Choroid plexus epithelial cell (primary cell): ENCODE results near the gene LAPTM5.

ENCODE experiments used
- DNase-seq: peaks from one replicate; pipeline ENCODE4 v3.0.0-alpha.2; 2010; ENCODE audit warnings: low read depth
- H3K4me3 ChIP-seq: 2 replicates; pipeline ENCODE4 v1.5.1; 2011; ENCODE audit warnings: low read depth, mild to moderate bottlenecking, control low read depth, low read length, moderate library complexity
- CTCF ChIP-seq: conservative IDR thresholded peaks from 2 replicates; pipeline ENCODE4 v1.5.1; 2011; ENCODE audit warnings: low read depth, mild to moderate bottlenecking, control low read depth, inconsistent platforms, low read length, moderate library complexity

Gene LAPTM5

DNA sequence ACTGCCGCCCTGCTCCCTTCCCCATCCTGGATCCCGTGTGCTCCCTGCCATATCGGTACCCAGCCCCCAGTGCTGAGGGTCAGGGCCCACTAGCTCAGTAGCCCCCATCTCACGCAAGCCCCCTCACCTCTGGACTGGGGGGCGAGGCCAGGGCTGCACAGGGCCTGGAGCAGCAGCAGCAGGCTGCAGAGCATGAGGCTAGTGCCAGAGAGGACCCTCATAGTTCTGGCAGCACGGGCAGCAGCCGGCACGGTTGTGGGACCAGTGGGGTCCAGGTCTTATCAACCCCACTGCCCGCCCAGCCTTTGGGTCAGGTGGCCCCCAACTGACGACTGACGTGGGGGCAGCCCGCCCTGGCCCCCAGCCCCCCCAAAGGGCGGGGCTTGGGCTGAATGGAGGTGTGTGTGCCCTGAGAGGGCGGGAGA is 34.2 kb downstream of the LAPTM5 start, which contains the start of gene MATN1:
TSS of gene MATN1 (minus strand) at position 255 of the 425 bp plus-strand sequence. CDS start at position 221, 34 bp downstream.
- DNase-seq: no peak
- no peak within 1 kb of the TSS for H3K4me3 ChIP-seq
- no peak for TF ChIP-seq CTCF

GRCh38 chr1:30721812-30722537 is 35.6 kb downstream of the LAPTM5 start:
- no peak overlapping the region for H3K4me3 ChIP-seq
- no peak for TF ChIP-seq CTCF
- DNase-seq: no peak

DNA sequence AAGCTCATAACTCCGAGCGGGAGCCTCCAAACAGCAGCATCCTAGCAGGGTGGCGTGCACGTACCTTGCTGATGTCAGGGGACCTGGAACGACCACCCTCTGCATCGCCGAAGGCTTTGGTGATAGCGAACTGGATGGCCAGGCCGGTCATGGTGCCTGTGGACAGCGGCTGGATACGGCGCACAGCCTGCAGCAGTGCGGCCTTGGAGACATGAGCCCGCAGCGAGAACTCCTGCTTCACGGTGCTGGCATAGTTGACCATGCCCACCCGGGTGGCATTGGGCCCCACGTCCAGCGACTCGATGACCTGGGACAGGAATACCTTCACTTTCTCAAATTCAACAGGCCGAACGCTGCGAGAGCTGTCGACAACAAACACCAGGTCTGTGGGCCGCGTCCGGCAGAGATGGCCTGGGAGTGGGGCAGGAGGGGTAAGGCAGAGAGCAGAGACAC is 36.2 kb downstream of the LAPTM5 start:
- no peak for DNase-seq
- no peak overlapping the region for H3K4me3 ChIP-seq
- TF ChIP-seq CTCF: no peak

DNA sequence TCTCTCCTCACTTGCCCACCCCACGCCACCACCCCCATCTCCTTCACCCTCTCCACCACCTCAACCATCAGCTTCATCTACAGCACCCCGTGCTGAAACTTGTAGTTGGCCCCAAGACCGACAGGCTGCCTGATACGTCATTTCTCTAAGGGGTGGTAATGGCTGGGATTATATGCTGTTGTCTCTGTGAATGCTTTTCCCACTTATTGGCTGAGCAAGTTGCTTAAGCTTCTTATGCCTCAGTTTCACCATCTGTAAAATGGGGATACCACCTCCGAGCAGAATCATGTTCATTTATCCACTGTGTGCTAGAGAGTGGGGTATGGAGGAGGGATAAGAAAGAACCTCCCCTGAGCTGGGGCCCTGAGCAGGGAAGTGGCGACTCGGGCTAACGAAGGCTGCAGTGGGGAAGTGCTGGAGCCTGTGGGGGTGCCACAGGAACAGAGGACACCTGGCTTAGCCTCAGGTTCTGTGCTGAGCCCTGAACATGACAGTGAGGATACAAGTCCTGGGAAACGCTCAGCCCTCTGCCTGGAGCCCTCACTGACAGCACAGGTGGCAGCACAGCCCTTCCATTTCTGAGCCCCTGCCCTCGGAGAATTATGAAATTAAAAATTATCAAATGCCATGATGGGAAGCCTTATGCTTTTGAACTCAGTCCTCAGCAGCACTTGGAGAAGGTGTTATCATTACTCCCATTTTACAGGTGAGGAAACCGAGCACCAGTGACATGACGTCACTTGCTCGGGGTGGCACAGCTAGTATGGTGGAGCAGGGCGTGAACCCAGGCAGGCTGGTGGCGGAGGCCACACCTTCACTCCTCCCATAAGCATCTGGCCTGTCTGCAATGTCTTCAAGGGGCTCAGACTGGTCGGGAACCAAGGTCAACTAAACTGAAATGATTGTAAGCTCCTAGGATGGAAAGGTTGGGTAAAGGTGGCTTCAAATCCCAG is 37.0 kb downstream of the LAPTM5 start:
- TF ChIP-seq CTCF: no peak
- H3K4me3 ChIP-seq: no peak overlapping the region
- no peak for DNase-seq

- TF ChIP-seq CTCF: no peak
- DNase-seq: peak; percentile 59
- H3K4me3 ChIP-seq: peak overlapping the region; percentile 58
These were observed 37.9 kb downstream of the LAPTM5 start for GRCh38 chr1:30719406-30720270.

- TF ChIP-seq CTCF: peak; percentile 90
- peak; percentile 99 for DNase-seq
- H3K4me3 ChIP-seq: peak overlapping the region; percentile 58
These were observed 38.8 kb downstream of the LAPTM5 start for GRCh38 chr1:30718636-30719405.
